OCI-LY1 (cell line): ENCODE measurements around the gene ZCCHC14.

Experiments used
- H2AFZ ChIP-seq: fragments of 200-600 bp; sonication (generic), shearing (Covaris generic); 2 replicates; pipeline ENCODE4 v1.6.0; 2014; ENCODE audit warnings: antibody characterized with exemption, mild to moderate bottlenecking, low read length
- H3F3A ChIP-seq: fragments of 200-600 bp; sonication (generic), shearing (Covaris generic); 2 replicates; pipeline ENCODE4 v1.6.0; 2014; ENCODE audit warnings: mild to moderate bottlenecking, antibody characterized with exemption, low read length, moderate library complexity; ENCODE audit not compliant: insufficient read depth
- H3K27ac ChIP-seq: fragments of 200-600 bp; sonication (generic); 2 replicates; pipeline ENCODE4 v1.5.1; 2014; ENCODE audit warnings: low read length, mixed run types, mild to moderate bottlenecking, low read depth; ENCODE audit not compliant: poor library complexity, severe bottlenecking
- H3K27me3 ChIP-seq: fragments of 200-600 bp; sonication (generic); 2 replicates; pipeline ENCODE4 v1.6.0; 2014; ENCODE audit warnings: antibody characterized with exemption, mild to moderate bottlenecking, low read length, moderate library complexity; ENCODE audit not compliant: insufficient read depth
- H3K36me3 ChIP-seq: fragments of 200-600 bp; sonication (generic); 2 replicates; pipeline ENCODE4 v1.6.1; 2014; ENCODE audit warnings: mild to moderate bottlenecking, antibody characterized with exemption, low read length, moderate library complexity, mixed read lengths; ENCODE audit not compliant: insufficient read depth
- H3K4me1 ChIP-seq: fragments of 200-600 bp; sonication (generic); 2 replicates; pipeline ENCODE4 v1.5.1; 2014; ENCODE audit warnings: mild to moderate bottlenecking, low read length, moderate library complexity; ENCODE audit not compliant: insufficient read depth, severe bottlenecking
- H3K4me2 ChIP-seq: fragments of 200-600 bp; sonication (generic), shearing (Covaris generic); 2 replicates; pipeline ENCODE4 v1.6.1; 2014; ENCODE audit warnings: low read length
- H3K4me3 ChIP-seq: fragments of 200-600 bp; sonication (generic); 2 replicates; pipeline ENCODE4 v1.5.1; 2014; ENCODE audit warnings: low read length, low read depth, mild to moderate bottlenecking, mixed read lengths; ENCODE audit not compliant: poor library complexity, severe bottlenecking
- H3K79me2 ChIP-seq: fragments of 200-600 bp; shearing (Covaris generic); 2 replicates; pipeline ENCODE4 v1.6.1; 2016; ENCODE audit warnings: mixed run types, low read length, mixed read lengths; ENCODE audit not compliant: insufficient read depth
- H3K9ac ChIP-seq: fragments of 200-600 bp; sonication (generic), shearing (Covaris generic); 2 replicates; pipeline ENCODE4 v1.6.1; 2014; ENCODE audit warnings: mild to moderate bottlenecking, low read length, mixed read lengths
- H3K9me2 ChIP-seq: fragments of 200-600 bp; sonication (generic), shearing (Covaris generic); 2 replicates; pipeline ENCODE4 v1.6.1; 2014; ENCODE audit warnings: low read depth, mild to moderate bottlenecking, low read length, mixed read lengths
- H3K9me3 ChIP-seq: fragments of 200-600 bp; shearing (Covaris generic); 2 replicates; pipeline ENCODE4 v1.6.1; 2014; ENCODE audit warnings: low read length, mixed read lengths
- H4K20me1 ChIP-seq: fragments of 200-600 bp; sonication (generic), shearing (Covaris generic); 2 replicates; pipeline ENCODE4 v1.6.0; 2016; ENCODE audit warnings: mild to moderate bottlenecking, low read length; ENCODE audit not compliant: insufficient read depth
- CTCF ChIP-seq: fragments of 200-600 bp; sonication (generic), shearing (Covaris generic); IDR thresholded peaks from 2 replicates; pipeline ENCODE4 v1.5.1; 2017; ENCODE audit warnings: mild to moderate bottlenecking, antibody characterized with exemption, low read length, moderate library complexity, mixed read lengths
- EZH2 ChIP-seq: fragments of 200-600 bp; sonication (generic), shearing (Covaris generic); IDR thresholded peaks from 2 replicates; pipeline ENCODE4 v1.8.0; 2017; ENCODE audit warnings: borderline replicate concordance, mixed run types, mild to moderate bottlenecking, antibody characterized with exemption, low read length, moderate library complexity, mixed read lengths

ZCCHC14 gene

GRCh38 chr16:87368029-87368770 is 124.6 kb downstream of the ZCCHC14 start:
- H3K4me3 ChIP-seq, result no peak overlapping the region
- no peak for TF ChIP-seq CTCF
- no peak for TF ChIP-seq EZH2
- no peaks in the 10 kb centered on the region for H3F3A ChIP-seq
- peaks cover 10% of the 10 kb centered on the region for H3K4me1 ChIP-seq
- no peak overlapping the region for H3K27ac ChIP-seq
- H3K9me2 ChIP-seq, result no peaks in the 10 kb centered on the region
- no peaks in the 10 kb centered on the region for H4K20me1 ChIP-seq
- H3K9ac ChIP-seq, result no peak overlapping the region
- no peak overlapping the region for H3K4me2 ChIP-seq
- peaks cover 20% of the 10 kb centered on the region; the same call in 1 of the 2 replicates for H3K79me2 ChIP-seq
- no peaks in the 10 kb centered on the region for H3K27me3 ChIP-seq
- no peaks in the 10 kb centered on the region; the same call in 1 of the 2 replicates for H3K36me3 ChIP-seq
- no peaks in the 10 kb centered on the region for H3K9me3 ChIP-seq
- no peak overlapping the region for H2AFZ ChIP-seq

GRCh38 chr16:87367529-87367928 is 125.3 kb downstream of the ZCCHC14 start:
- Histone ChIP-seq H3K27ac (no peak overlapping the region), H3F3A (no peaks in the 10 kb centered on the region), H3K9me3 (no peaks in the 10 kb centered on the region), H3K4me3 (no peak overlapping the region), H3K79me2 (peaks cover 20% of the 10 kb centered on the region; the same call in 1 of the 2 replicates), H3K4me1 (peaks cover 10% of the 10 kb centered on the region), H3K27me3 (no peaks in the 10 kb centered on the region), H2AFZ (no peak overlapping the region), H3K9ac (no peak overlapping the region), H3K9me2 (no peaks in the 10 kb centered on the region), H4K20me1 (no peaks in the 10 kb centered on the region), H3K4me2 (no peak overlapping the region), H3K36me3 (no peaks in the 10 kb centered on the region; the same call in 1 of the 2 replicates)
- no peak for TF ChIP-seq EZH2
- TF ChIP-seq CTCF, result no peak

GRCh38 chr16:87366930-87367329 is 125.9 kb downstream of the ZCCHC14 start:
- H3K4me2 ChIP-seq, result no peak overlapping the region
- H3K4me3 ChIP-seq, result no peak overlapping the region
- H3K9me2 ChIP-seq, result no peaks in the 10 kb centered on the region
- H3K27me3 ChIP-seq, result no peaks in the 10 kb centered on the region
- H2AFZ ChIP-seq, result no peak overlapping the region
- no peaks in the 10 kb centered on the region for H4K20me1 ChIP-seq
- H3K4me1 ChIP-seq, result peaks cover 10% of the 10 kb centered on the region
- H3K79me2 ChIP-seq, result peaks cover 20% of the 10 kb centered on the region; the same call in 1 of the 2 replicates
- TF ChIP-seq EZH2 (no peak), CTCF (no peak)
- H3K9ac ChIP-seq, result no peak overlapping the region
- no peaks in the 10 kb centered on the region for H3F3A ChIP-seq
- H3K36me3 ChIP-seq, result peaks cover 1% of the 10 kb centered on the region
- H3K27ac ChIP-seq, result no peak overlapping the region
- no peaks in the 10 kb centered on the region for H3K9me3 ChIP-seq
